AG08395 (cell line): ENCODE data around the gene EHD4.

Experiments used
- DNase-seq: peaks from one replicate; pipeline ENCODE4 v3.0.0; 2012; ENCODE audit warnings: mixed read lengths, low spot score

Gene EHD4

GRCh38 chr15:41919201-41919820 lies 53.0 kb downstream of the EHD4 start:
- DNase-seq = no peak

GRCh38 chr15:41918506-41919126 lies 53.7 kb downstream of the EHD4 start:
- no peak for DNase-seq

GRCh38 chr15:41917767-41918430 lies 54.5 kb downstream of the EHD4 start:
- DNase-seq = peak; percentile 67

- no peak for DNase-seq
Observed at GRCh38 chr15:41915255-41915994, 56.9 kb downstream of the EHD4 start.

GRCh38 chr15:41914411-41914810 lies 57.9 kb downstream of the EHD4 start:
- no peak for DNase-seq

- no peak for DNase-seq
Observed at GRCh38 chr15:41913256-41913655, 59.1 kb downstream of the EHD4 start.

- no peak for DNase-seq
Observed at GRCh38 chr15:41911691-41912345, 60.5 kb downstream of the EHD4 start.

- DNase-seq = no peak
Observed at GRCh38 chr15:41908736-41909461, 63.5 kb downstream of the EHD4 start.

GRCh38 chr15:41907141-41907540 lies 65.2 kb downstream of the EHD4 start:
- no peak for DNase-seq

- no peak for DNase-seq
Observed at GRCh38 chr15:41906608-41907007, 65.7 kb downstream of the EHD4 start.

GRCh38 chr15:41905036-41905793 lies 67.1 kb downstream of the EHD4 start:
- no peak for DNase-seq

GRCh38 chr15:41904541-41905005 lies 67.8 kb downstream of the EHD4 start:
- DNase-seq = peak; percentile 85

- no peak for DNase-seq
Observed at GRCh38 chr15:41903782-41904181, 68.6 kb downstream of the EHD4 start.

GRCh38 chr15:41901431-41901830 lies 70.9 kb downstream of the EHD4 start:
- no peak for DNase-seq

GRCh38 chr15:41900526-41901380 lies 71.6 kb downstream of the EHD4 start:
- no peak for DNase-seq

- no peak for DNase-seq
Observed at GRCh38 chr15:41899854-41900442, 72.4 kb downstream of the EHD4 start.

- DNase-seq = no peak
Observed at GRCh38 chr15:41897363-41897799, 75.0 kb downstream of the EHD4 start.

GRCh38 chr15:41896566-41896965 lies 75.8 kb downstream of the EHD4 start:
- DNase-seq = no peak

GRCh38 chr15:41895957-41896356 lies 76.4 kb downstream of the EHD4 start:
- no peak for DNase-seq
